Ishikawa (cell line): ENCODE results near the gene PCNT.
A peak's percentile ranks its signal among the peaks of the same experiment; 100 is the strongest.

Source experiments
- CEBPB ChIP-seq: IDR thresholded peaks from 2 replicates; pipeline ENCODE4 v1.6.1; 2012
- CREB1 ChIP-seq: IDR thresholded peaks from 2 replicates; pipeline ENCODE4 v1.6.1; 2012; ENCODE audit warnings: low read depth
- EGR1 ChIP-seq: IDR thresholded peaks from 2 replicates; pipeline ENCODE4 v1.6.1; 2012
- EP300 ChIP-seq: IDR thresholded peaks from 2 replicates; pipeline ENCODE4 v1.6.1; 2012; ENCODE audit warnings: borderline replicate concordance
- FOXM1 ChIP-seq: IDR thresholded peaks from 2 replicates; pipeline ENCODE4 v1.6.1; 2012; ENCODE audit warnings: low read depth, borderline replicate concordance
- NFIC ChIP-seq: IDR thresholded peaks from 2 replicates; pipeline ENCODE4 v1.6.1; 2012
- RAD21 ChIP-seq: IDR thresholded peaks from 2 replicates; pipeline ENCODE4 v1.6.1; 2012; ENCODE audit warnings: low read depth
- TAF1 ChIP-seq: IDR thresholded peaks from 2 replicates; pipeline ENCODE4 v1.6.1; 2012; ENCODE audit warnings: low read depth, mild to moderate bottlenecking
- TCF12 ChIP-seq: IDR thresholded peaks from 2 replicates; pipeline ENCODE4 v1.6.1; 2012; ENCODE audit warnings: low read depth
- TEAD4 ChIP-seq: IDR thresholded peaks from 2 replicates; pipeline ENCODE4 v1.6.1; 2012
- YY1 ChIP-seq: IDR thresholded peaks from 2 replicates; pipeline ENCODE4 v1.6.1; 2012; ENCODE audit warnings: low read depth
- ZBTB7A ChIP-seq: IDR thresholded peaks from 2 replicates; pipeline ENCODE4 v1.6.1; 2012; ENCODE audit warnings: low read depth
- TF ChIP-seq, protein P1 (sequence below): IDR thresholded peaks from 2 replicates; pipeline ENCODE4 v1.6.1; 2012; ENCODE audit warnings: low read depth, mild to moderate bottlenecking
- TF ChIP-seq, protein P2 (sequence below): IDR thresholded peaks from 2 replicates; pipeline ENCODE4 v1.6.1; 2012
- TF ChIP-seq, protein P3 (sequence below): IDR thresholded peaks from 2 replicates; pipeline ENCODE4 v1.6.1; 2012

The PCNT gene

DNA sequence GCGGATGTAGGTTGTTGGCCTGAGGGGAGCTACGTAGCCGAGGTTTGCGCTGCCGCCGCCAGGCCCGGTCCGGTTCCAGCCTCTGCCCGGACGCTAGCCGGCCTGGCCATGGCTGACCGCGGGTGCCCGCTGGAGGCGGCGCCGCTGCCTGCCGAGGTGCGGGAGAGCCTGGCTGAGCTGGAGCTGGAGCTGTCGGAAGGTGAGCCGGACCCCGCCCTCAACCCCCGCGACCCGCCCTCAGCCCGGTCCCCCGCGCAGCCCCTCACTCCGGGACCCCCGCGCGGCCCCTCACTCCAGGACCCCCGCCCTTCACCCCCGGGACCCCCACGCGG lies 135.0 kb downstream of the PCNT start:
- peak; percentile 91; the same call in 1 of the 2 replicates for TF ChIP-seq ZBTB7A
- peak; percentile 58 for TF ChIP-seq YY1
- TF ChIP-seq EGR1 = no peak
- no peak for TF ChIP-seq FOXM1

DNA sequence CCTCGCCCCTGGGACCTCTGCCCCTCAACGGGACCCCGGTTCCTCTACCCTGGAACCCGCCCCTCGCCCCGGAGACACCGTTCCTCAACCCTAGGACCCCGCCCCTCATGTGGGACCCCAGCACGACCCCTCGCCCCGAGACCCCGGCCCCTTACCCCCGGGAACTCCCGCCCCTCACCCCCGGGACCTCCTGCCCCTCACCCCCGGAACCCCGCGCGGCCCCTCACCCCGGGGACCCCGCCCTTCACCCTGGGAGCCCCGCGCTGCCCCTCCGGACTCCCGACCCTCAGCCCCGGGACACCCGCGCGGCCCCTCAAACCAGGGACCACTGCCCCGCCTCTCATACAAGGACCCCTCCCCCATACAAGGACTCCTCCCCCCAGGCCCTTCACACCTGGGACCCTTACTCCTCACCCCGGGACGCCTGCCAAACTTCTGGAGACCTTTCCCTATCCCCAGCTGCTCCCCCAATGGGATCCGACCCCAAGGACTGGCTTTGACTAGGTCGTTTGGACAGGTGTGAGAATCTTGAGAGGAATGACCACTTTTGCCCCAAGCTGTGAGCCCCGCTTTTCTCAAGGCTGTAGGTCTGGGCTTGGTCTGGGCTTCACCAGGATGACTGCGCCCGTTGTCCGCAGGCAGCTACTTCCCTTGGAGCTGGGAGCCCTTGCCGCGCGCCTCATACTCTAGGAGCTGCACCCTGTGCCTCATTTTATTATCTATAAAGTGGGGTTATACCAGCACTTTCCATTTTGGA lies 135.6 kb downstream of the PCNT start:
- TF ChIP-seq ZBTB7A (peak; percentile 6; the same call in 1 of the 2 replicates), EP300 (no peak), TCF12 (no peak), RAD21 (no peak), EGR1 (no peak), TEAD4 (no peak), FOXM1 (no peak)
- TF ChIP-seq, protein P1, sequence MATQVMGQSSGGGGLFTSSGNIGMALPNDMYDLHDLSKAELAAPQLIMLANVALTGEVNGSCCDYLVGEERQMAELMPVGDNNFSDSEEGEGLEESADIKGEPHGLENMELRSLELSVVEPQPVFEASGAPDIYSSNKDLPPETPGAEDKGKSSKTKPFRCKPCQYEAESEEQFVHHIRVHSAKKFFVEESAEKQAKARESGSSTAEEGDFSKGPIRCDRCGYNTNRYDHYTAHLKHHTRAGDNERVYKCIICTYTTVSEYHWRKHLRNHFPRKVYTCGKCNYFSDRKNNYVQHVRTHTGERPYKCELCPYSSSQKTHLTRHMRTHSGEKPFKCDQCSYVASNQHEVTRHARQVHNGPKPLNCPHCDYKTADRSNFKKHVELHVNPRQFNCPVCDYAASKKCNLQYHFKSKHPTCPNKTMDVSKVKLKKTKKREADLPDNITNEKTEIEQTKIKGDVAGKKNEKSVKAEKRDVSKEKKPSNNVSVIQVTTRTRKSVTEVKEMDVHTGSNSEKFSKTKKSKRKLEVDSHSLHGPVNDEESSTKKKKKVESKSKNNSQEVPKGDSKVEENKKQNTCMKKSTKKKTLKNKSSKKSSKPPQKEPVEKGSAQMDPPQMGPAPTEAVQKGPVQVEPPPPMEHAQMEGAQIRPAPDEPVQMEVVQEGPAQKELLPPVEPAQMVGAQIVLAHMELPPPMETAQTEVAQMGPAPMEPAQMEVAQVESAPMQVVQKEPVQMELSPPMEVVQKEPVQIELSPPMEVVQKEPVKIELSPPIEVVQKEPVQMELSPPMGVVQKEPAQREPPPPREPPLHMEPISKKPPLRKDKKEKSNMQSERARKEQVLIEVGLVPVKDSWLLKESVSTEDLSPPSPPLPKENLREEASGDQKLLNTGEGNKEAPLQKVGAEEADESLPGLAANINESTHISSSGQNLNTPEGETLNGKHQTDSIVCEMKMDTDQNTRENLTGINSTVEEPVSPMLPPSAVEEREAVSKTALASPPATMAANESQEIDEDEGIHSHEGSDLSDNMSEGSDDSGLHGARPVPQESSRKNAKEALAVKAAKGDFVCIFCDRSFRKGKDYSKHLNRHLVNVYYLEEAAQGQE = no peak

DNA sequence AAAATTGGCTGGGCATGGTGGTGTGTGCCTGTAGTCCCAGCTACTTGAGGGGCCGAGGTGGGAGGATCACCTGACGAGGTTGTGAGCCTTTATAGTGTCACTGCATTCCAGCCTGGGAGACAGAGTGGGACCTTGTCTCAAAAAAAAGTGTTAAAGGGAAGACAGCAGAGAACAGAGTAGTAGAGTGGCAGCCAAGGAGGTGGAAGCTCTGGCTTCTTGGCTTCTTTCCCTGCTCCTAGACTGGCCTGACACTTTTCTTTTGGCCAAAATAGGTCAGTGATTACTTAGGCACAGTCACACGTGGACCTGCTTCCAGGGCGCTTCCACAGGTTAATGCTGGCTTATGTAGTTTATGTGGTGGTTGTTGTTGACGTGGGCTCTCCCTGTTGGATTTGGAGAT lies 138.0 kb downstream of the PCNT start:
- TF ChIP-seq NFIC (no peak), TAF1 (no peak), ZBTB7A (no peak), RAD21 (no peak), CEBPB (no peak), TCF12 (no peak), CREB1 (no peak), EP300 (no peak), YY1 (no peak), TEAD4 (no peak), EGR1 (no peak), FOXM1 (no peak)
- TF ChIP-seq, protein P2, sequence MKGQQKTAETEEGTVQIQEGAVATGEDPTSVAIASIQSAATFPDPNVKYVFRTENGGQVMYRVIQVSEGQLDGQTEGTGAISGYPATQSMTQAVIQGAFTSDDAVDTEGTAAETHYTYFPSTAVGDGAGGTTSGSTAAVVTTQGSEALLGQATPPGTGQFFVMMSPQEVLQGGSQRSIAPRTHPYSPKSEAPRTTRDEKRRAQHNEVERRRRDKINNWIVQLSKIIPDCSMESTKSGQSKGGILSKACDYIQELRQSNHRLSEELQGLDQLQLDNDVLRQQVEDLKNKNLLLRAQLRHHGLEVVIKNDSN = no peak
- TF ChIP-seq, protein P1 = no peak
- TF ChIP-seq, protein P3, sequence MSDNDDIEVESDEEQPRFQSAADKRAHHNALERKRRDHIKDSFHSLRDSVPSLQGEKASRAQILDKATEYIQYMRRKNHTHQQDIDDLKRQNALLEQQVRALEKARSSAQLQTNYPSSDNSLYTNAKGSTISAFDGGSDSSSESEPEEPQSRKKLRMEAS = no peak

DNA sequence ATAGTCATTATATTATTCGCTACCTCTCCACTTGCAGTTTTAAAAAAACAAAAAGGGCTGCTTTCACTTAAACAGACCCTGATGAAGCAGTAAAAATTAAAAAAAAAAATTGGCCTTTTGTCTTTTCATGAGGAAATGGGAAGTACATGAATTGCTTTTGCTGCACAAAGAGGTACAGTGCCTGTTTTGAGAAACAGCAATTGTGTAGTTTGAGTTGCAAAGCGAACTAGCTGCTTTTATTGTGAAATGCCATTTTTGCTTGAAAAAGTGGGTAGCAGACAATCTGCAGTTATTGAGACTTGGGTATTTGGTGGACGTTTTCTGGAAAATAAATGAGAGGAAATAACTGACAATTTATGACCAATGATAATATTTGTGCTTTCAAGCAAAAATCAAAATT lies 141.7 kb downstream of the PCNT start:
- TF ChIP-seq, protein P1 = no peak
- TF ChIP-seq TAF1 (no peak), CREB1 (no peak), TEAD4 (no peak), EGR1 (no peak), TCF12 (no peak), FOXM1 (no peak), CEBPB (no peak)
- TF ChIP-seq, protein P2 = no peak

DNA sequence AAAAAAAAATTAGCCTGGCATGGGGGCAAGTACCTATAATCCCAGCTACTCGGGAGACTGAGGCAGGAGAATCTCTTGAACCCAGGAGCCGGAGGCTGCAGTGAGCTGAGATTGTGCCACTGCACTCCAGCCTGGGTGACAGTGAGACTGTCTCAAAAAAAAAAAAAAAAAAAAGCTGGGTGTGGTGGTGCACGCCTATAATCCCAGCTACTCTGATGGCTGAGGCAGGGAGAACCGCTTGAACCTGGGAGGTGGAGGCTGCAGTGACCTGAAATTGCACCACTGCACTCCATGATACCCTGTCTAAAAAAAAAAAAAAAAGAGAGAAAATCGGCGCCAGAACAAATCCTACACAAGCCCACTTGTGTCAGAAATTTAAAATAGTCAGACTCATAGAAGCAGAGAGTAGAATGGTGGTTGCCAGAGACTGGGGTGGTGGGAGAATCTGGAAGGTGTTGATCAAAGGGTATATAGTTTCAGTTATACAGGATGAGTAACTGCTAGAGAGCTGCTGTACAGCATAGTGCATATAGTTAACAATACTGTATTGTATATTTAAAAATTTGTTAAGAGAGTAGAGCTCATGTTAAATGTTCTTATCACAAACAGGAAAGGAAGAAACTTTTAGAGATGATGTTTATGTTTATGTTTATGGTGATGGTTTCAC lies 144.3 kb downstream of the PCNT start:
- TF ChIP-seq CEBPB = no peak
- TF ChIP-seq ZBTB7A = no peak
- no peak for TF ChIP-seq EGR1
- TF ChIP-seq, protein P3 = no peak
- TF ChIP-seq TCF12 = no peak
- no peak for TF ChIP-seq FOXM1
- no peak for TF ChIP-seq TAF1
- no peak for TF ChIP-seq RAD21
- TF ChIP-seq TEAD4 = no peak
- TF ChIP-seq YY1 = no peak
- TF ChIP-seq, protein P2 = no peak
- no peak for TF ChIP-seq EP300
